Uterus (tissue), 4 donors: ENCODE measurements around the gene GABBR1. TPM values are rescaled to one million over a fixed set of nuclear protein-coding genes. Genes with fewer than 3 reads are reported as not detected.

Experiments used
- DNase-seq, 2 donors: peaks; one replicate each; pipeline ENCODE4 v3.0.0-alpha.2; 2019 to 2020
- H3K27ac ChIP-seq, 2 donors: fragments of 200-600 bp; sonication (generic); 1 replicate in 1 of 2; 2 replicates in 1 of 2; pipeline ENCODE4 v1.5.1; 2016 to 2018
- H3K27me3 ChIP-seq, 2 donors: fragments of 200-600 bp; sonication (generic); one replicate each; pipeline ENCODE4 v1.5.1; 2018 to 2019; ENCODE audit warnings: control low read depth in 1 of 2
- H3K36me3 ChIP-seq, 2 donors: fragments of 200-600 bp; sonication (generic); one replicate each; pipeline ENCODE4 v1.5.1; 2019; ENCODE audit warnings: control low read depth in 1 of 2
- H3K4me1 ChIP-seq, 2 donors: fragments of 200-600 bp; sonication (generic); one replicate each; pipeline ENCODE4 v1.5.1; 2018 to 2019; ENCODE audit warnings: control low read depth in 1 of 2
- H3K4me3 ChIP-seq, 2 donors: fragments of 200-600 bp; sonication (generic); 1 replicate in 1 of 2; 2 replicates in 1 of 2; pipeline ENCODE4 v1.5.1; 2018 to 2019; ENCODE audit warnings: mild to moderate bottlenecking in 1 of 2
- H3K9me3 ChIP-seq, 2 donors: fragments of 200-600 bp; sonication (generic); one replicate each; pipeline ENCODE4 v1.5.1; 2019; ENCODE audit warnings: control low read depth in 1 of 2
- CTCF ChIP-seq, 4 experiments: fragments of 200-600 bp in 2 of 4; fragments of 450-650 bp in 2 of 4; sonication (generic) in 2 of 4; IDR thresholded peaks; one replicate each; pipeline ENCODE4 v1.5.1; 2016 to 2019; ENCODE audit warnings: antibody characterized with exemption in 4 of 4, mild to moderate bottlenecking in 2 of 4, moderate library complexity in 1 of 4
- POLR2A ChIP-seq, 2 donors: fragments of 450-650 bp; IDR thresholded peaks; one replicate each; pipeline ENCODE4 v1.6.1; 2016; ENCODE audit warnings: antibody characterized with exemption in 2 of 2, mild to moderate bottlenecking in 1 of 2, moderate library complexity in 1 of 2
- intact Hi-C: fragments of 100-400 bp; cut with DNase I; formaldehyde crosslinking; loops from one replicate; pipeline ENCODE4 v1.15.1; 2023; ENCODE audit warnings: low total_unique reads
- total RNA-seq, 4 donors: library from RNA; depleted of rRNA in 3 of 4; stranded (reverse); fragments of >200 nt in 3 of 4; gene quantifications; one replicate each; pipeline versions ENCODE4 v1.1.0 to v1.2.4, GENCODE V29; 2014 to 2023
- donor health status: DM: yes; HTN: yes; CAD: no.

GABBR1 gene
- total RNA-seq, 4 donors from 2014 or later = 29.4 to 184 (median 44.6) TPM

GRCh38 chr6:29596381-29596900, 36.5 kb downstream of the GABBR1 start:
- intact Hi-C loops = no loop called here
- no peak overlapping the region for H3K4me3 ChIP-seq
- no peak overlapping the region for H3K27ac ChIP-seq
- H3K36me3 ChIP-seq = no peaks in the 10 kb centered on the region
- TF ChIP-seq CTCF (IDR thresholded peaks at IDR 0.05) (no peak), POLR2A (IDR thresholded peaks at IDR 0.05) (no peak)
- H3K4me1 ChIP-seq = no peaks in the 10 kb centered on the region
- H3K9me3 ChIP-seq = no peaks in the 10 kb centered on the region
- DNase-seq = no peak
- H3K27me3 ChIP-seq = no peaks in the 10 kb centered on the region

- TF ChIP-seq POLR2A (IDR thresholded peaks at IDR 0.05) (no peak), CTCF (IDR thresholded peaks at IDR 0.05) (no peak)
- Histone ChIP-seq H3K27ac (no peak overlapping the region), H3K27me3 (no peaks in the 10 kb centered on the region), H3K4me3 (no peak overlapping the region), H3K9me3 (no peaks in the 10 kb centered on the region), H3K36me3 (no peaks in the 10 kb centered on the region), H3K4me1 (no peaks in the 10 kb centered on the region)
- no peak for DNase-seq
- intact Hi-C loops = no loop called here
These were observed 39.7 kb downstream of the GABBR1 start for GRCh38 chr6:29593199-29593855.

GRCh38 chr6:29591677-29592076, 41.3 kb downstream of the GABBR1 start:
- H3K4me3 ChIP-seq = no peak overlapping the region
- H3K4me1 ChIP-seq = no peaks in the 10 kb centered on the region
- no peak for TF ChIP-seq CTCF (IDR thresholded peaks at IDR 0.05)
- TF ChIP-seq POLR2A (IDR thresholded peaks at IDR 0.05) = no peak
- intact Hi-C loops = no loop called here
- H3K27me3 ChIP-seq = no peaks in the 10 kb centered on the region
- no peaks in the 10 kb centered on the region for H3K36me3 ChIP-seq
- DNase-seq = no peak
- no peaks in the 10 kb centered on the region for H3K9me3 ChIP-seq
- no peak overlapping the region for H3K27ac ChIP-seq

- Histone ChIP-seq H3K9me3 (no peaks in the 10 kb centered on the region), H3K27ac (no peak overlapping the region), H3K27me3 (no peaks in the 10 kb centered on the region), H3K4me1 (no peaks in the 10 kb centered on the region), H3K36me3 (no peaks in the 10 kb centered on the region), H3K4me3 (no peak overlapping the region)
- intact Hi-C loops = no loop called here
- TF ChIP-seq CTCF (IDR thresholded peaks at IDR 0.05) (no peak), POLR2A (IDR thresholded peaks at IDR 0.05) (no peak)
- no peak for DNase-seq
These were observed 42.7 kb downstream of the GABBR1 start for GRCh38 chr6:29590218-29590808.

GRCh38 chr6:29589423-29590048, 43.4 kb downstream of the GABBR1 start:
- DNase-seq = peak in 1 of 2 donors; percentile 27
- no peak overlapping the region for H3K4me3 ChIP-seq
- TF ChIP-seq CTCF (IDR thresholded peaks at IDR 0.05) (peak; percentile 57 to 86 (median 80)), POLR2A (IDR thresholded peaks at IDR 0.05) (no peak)

More at GRCh38 chr6:29589423-29590048, 43.4 kb downstream of the GABBR1 start:
- Histone ChIP-seq H3K9me3 (no peaks in the 10 kb centered on the region), H3K4me1 (no peaks in the 10 kb centered on the region), H3K36me3 (no peaks in the 10 kb centered on the region), H3K27me3 (no peaks in the 10 kb centered on the region), H3K27ac (no peak overlapping the region)
- intact Hi-C loops = no loop called here
